ENCODE measurements around the gene TRDMT1. TPM values are rescaled to one million over a fixed set of nuclear protein-coding genes. Genes with fewer than 3 reads are reported as not detected.
A peak's percentile ranks its signal among the peaks of the same experiment; 100 is the strongest.

Gene TRDMT1
- total RNA-seq, 2 donors from 2014 or later = 7.3 to 7.5 TPM

- Histone ChIP-seq H3K27ac (no peak within 1 kb of the TSS), H3K4me1 (no peaks in the 10 kb centered on the region), H3K9me3 (no peaks in the 10 kb centered on the region), H3K36me3 (replicated peaks in 1 of 2; ENCODE audit: insufficient read depth in 1 of 2, low read depth in 2 of 2) (no peaks in the 10 kb centered on the region), H3K27me3 (no peaks in the 10 kb centered on the region), H3K4me3 (no peak within 1 kb of the TSS)
- TF ChIP-seq, protein P1, sequence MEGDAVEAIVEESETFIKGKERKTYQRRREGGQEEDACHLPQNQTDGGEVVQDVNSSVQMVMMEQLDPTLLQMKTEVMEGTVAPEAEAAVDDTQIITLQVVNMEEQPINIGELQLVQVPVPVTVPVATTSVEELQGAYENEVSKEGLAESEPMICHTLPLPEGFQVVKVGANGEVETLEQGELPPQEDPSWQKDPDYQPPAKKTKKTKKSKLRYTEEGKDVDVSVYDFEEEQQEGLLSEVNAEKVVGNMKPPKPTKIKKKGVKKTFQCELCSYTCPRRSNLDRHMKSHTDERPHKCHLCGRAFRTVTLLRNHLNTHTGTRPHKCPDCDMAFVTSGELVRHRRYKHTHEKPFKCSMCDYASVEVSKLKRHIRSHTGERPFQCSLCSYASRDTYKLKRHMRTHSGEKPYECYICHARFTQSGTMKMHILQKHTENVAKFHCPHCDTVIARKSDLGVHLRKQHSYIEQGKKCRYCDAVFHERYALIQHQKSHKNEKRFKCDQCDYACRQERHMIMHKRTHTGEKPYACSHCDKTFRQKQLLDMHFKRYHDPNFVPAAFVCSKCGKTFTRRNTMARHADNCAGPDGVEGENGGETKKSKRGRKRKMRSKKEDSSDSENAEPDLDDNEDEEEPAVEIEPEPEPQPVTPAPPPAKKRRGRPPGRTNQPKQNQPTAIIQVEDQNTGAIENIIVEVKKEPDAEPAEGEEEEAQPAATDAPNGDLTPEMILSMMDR (IDR thresholded peaks at IDR 0.05) = no peak
- no peak for TF ChIP-seq POLR2A (IDR thresholded peaks at IDR 0.05)
- no peak for DNase-seq
- WGBS, 2 donors = 92 to 93% methylated on average over 1 of the region's 1 CpG
- ATAC-seq = no peak
- intact Hi-C loops (cut with DNase I) = no loop called here
These were observed 71.7 kb downstream of the TRDMT1 start, which contains the start of gene CUBN for GRCh38 chr10:17129741-17130140. TSS of gene CUBN (minus strand) at chr10:17129811. CDS start at chr10:17129765, 46 bp downstream.

DNA sequence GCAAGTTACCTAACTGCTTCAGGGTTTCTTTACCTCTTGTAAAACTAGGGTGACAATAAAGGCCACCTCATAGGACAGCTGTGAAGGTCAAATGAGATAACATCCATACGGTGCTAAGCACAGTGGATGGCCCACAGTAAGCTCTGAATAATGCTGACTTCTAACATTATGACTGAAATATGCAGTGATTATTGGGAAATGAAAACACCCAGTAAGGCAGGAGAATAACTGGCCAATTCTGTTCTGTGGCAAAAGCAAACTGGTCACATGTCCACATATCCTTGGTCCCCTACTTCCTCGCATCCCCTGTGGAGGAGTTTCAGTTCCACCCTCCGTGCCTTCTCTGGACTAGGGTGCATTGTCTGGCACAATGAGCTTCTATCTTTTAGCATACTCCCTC lies 73.2 kb downstream of the TRDMT1 start:
- WGBS, 2 donors = 75 to 79% methylated on average over 3 of the region's 3 CpGs
- TF ChIP-seq, protein P1 (IDR thresholded peaks at IDR 0.05) = no peak
- TF ChIP-seq POLR2A (IDR thresholded peaks at IDR 0.05) = no peak
- intact Hi-C loops (cut with DNase I) = no loop called here
- H3K27me3 ChIP-seq = no peaks in the 10 kb centered on the region
- H3K9me3 ChIP-seq = no peaks in the 10 kb centered on the region
- ATAC-seq (no peak), DNase-seq (peak in 1 of 4 donors; percentile 19)
- H3K4me1 ChIP-seq = no peaks in the 10 kb centered on the region
- H3K4me3 ChIP-seq = no peak overlapping the region
- H3K27ac ChIP-seq = no peak overlapping the region
- H3K36me3 ChIP-seq (replicated peaks in 1 of 2; ENCODE audit: insufficient read depth in 1 of 2, low read depth in 2 of 2) = no peaks in the 10 kb centered on the region

DNA sequence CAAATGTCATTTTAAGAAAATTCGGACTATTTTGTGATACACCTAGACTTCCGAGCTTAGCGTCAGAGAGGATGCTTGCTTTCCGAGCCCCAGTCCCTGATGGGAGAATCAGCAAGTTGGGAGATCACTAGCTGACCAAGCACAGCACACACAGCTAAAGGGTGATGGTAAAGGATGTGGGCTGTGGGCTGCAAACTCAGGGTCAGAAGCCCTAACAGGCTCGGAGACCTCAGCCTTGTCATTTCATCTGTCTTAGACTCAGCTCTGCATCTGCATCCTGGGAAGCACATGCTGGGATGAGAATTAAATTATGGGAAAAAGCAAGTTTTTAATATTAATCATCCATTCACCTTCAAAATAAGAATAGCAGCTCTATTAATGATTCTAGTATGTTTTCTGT lies 75.1 kb downstream of the TRDMT1 start:
- intact Hi-C loops (cut with DNase I) = no loop called here
- Histone ChIP-seq H3K4me1 (no peaks in the 10 kb centered on the region), H3K9me3 (no peaks in the 10 kb centered on the region), H3K4me3 (no peak overlapping the region), H3K27me3 (no peaks in the 10 kb centered on the region), H3K36me3 (replicated peaks in 1 of 2; ENCODE audit: insufficient read depth in 1 of 2, low read depth in 2 of 2) (no peaks in the 10 kb centered on the region), H3K27ac (no peak overlapping the region)
- no peak for ATAC-seq
- no peak for TF ChIP-seq POLR2A (IDR thresholded peaks at IDR 0.05)
- TF ChIP-seq, protein P1 (IDR thresholded peaks at IDR 0.05) = no peak
- 79 to 86% methylated on average over 5 of the region's 5 CpGs for whole genome bisulfite sequencing, 2 donors
- DNase-seq = no peak

- DNase-seq (no peak), ATAC-seq (no peak)
- Histone ChIP-seq H3K27ac (no peak overlapping the region), H3K36me3 (replicated peaks in 1 of 2; ENCODE audit: insufficient read depth in 1 of 2, low read depth in 2 of 2) (no peaks in the 10 kb centered on the region), H3K4me3 (no peak overlapping the region), H3K27me3 (no peaks in the 10 kb centered on the region), H3K9me3 (no peaks in the 10 kb centered on the region), H3K4me1 (no peaks in the 10 kb centered on the region)
- WGBS, 2 donors = 72 to 86% methylated on average over 5 of the region's 5 CpGs
- intact Hi-C loops (cut with DNase I) = no loop called here
- no peak for TF ChIP-seq POLR2A (IDR thresholded peaks at IDR 0.05)
- TF ChIP-seq, protein P1 (IDR thresholded peaks at IDR 0.05) = no peak
These were observed 76.1 kb downstream of the TRDMT1 start for GRCh38 chr10:17125206-17125893.

- Histone ChIP-seq H3K4me1 (no peaks in the 10 kb centered on the region), H3K9me3 (peaks cover 0 to 5% (median 0%) of the 10 kb centered on the region in 3 donors), H3K27me3 (no peaks in the 10 kb centered on the region), H3K27ac (no peak overlapping the region), H3K4me3 (no peak overlapping the region), H3K36me3 (replicated peaks in 1 of 2; ENCODE audit: insufficient read depth in 1 of 2, low read depth in 2 of 2) (no peaks in the 10 kb centered on the region)
- DNase-seq (no peak), ATAC-seq (no peak)
- 26 to 40% methylated on average over 3 of the region's 3 CpGs for WGBS, 2 donors
- TF ChIP-seq, protein P1 (IDR thresholded peaks at IDR 0.05) = no peak
- no peak for TF ChIP-seq POLR2A (IDR thresholded peaks at IDR 0.05)
- intact Hi-C loops (cut with DNase I) = no loop called here
These were observed 77.5 kb downstream of the TRDMT1 start for GRCh38 chr10:17123961-17124360.
